Endothelial cell of umbilical vein (primary cell): ENCODE data around the gene LARGE1. TPM values are rescaled to one million over a fixed set of nuclear protein-coding genes. Genes with fewer than 3 reads are reported as not detected.

Experiments used
- BruUV-seq: library from RNA; stranded (reverse); fragments of 400-500 nt; replicated peaks from 2 replicates; lab custom pipeline; 2021; lab: Mats Ljungman, UMichigan
- CTCF ChIA-PET: fragments of 300-600, 350-600 bp; sonication (Branson Sonifier 250); formaldehyde crosslinking; loops from one replicate; lab custom pipeline; 2021; ENCODE audit warnings: antibody characterized with exemption, inconsistent platforms; lab: Charles Lee
- POLR2A ChIA-PET: fragments of 300-600, 350-600 bp; sonication (Branson Sonifier 250); formaldehyde crosslinking; loops from one replicate; lab custom pipeline; 2021; ENCODE audit warnings: antibody characterized with exemption, inconsistent platforms; lab: Charles Lee
- DNase-seq: peaks from one replicate; pipeline ENCODE4 v3.0.0-alpha.2; 2011; ENCODE audit warnings: low read depth, low spot score
- FAIRE-seq: peaks from 2 replicates; lab custom pipeline; 2011; peaks lifted over from hg19 to GRCh38; lab: Jason Lieb, UNC
- H2AFZ ChIP-seq: 2 replicates; pipeline ENCODE4 v1.6.0; 2012; ENCODE audit warnings: low read depth, low read length, control low read depth, inconsistent platforms
- H3K27ac ChIP-seq: 2 replicates; pipeline ENCODE4 v1.5.1; 2011; ENCODE audit warnings: low read depth, mild to moderate bottlenecking, control low read depth, low read length, moderate library complexity; ENCODE audit not compliant: insufficient read depth
- H3K27me3 ChIP-seq, 2 experiments: 2 replicates each; pipeline versions ENCODE4 v1.6.0 to v1.6.1; 2011; ENCODE audit warnings: low read length in 2 of 2, mixed read lengths in 1 of 2; ENCODE audit not compliant: control insufficient read depth in 2 of 2, insufficient read depth in 2 of 2
- H3K36me3 ChIP-seq, 2 experiments: 2 replicates in 1 of 2; 3 replicates in 1 of 2; pipeline ENCODE4 v1.5.1; 2011; ENCODE audit warnings: low read length in 2 of 2, mild to moderate bottlenecking in 1 of 2, moderate library complexity in 1 of 2; ENCODE audit not compliant: control insufficient read depth in 2 of 2, insufficient read depth in 2 of 2; ENCODE audit errors: extremely low read depth in 1 of 2
- H3K4me1 ChIP-seq: 3 replicates; pipeline ENCODE4 v1.5.1; 2011; ENCODE audit warnings: mild to moderate bottlenecking, low read length; ENCODE audit not compliant: control insufficient read depth, insufficient read depth; ENCODE audit errors: extremely low read depth
- H3K4me2 ChIP-seq: 2 replicates; pipeline ENCODE4 v1.6.1; 2011; ENCODE audit warnings: low read length, control low read depth, mixed read lengths; ENCODE audit not compliant: insufficient read depth
- H3K4me3 ChIP-seq, 3 experiments: fragments of 200-600 bp in 1 of 3; sonication (generic), shearing (Covaris generic) in 1 of 3; replicated peaks in 1 of 3; 2 replicates each; pipeline ENCODE4 v1.5.1; 2011 to 2016; ENCODE audit warnings: control low read depth in 3 of 3, low read length in 3 of 3, mild to moderate bottlenecking in 2 of 3, inconsistent platforms in 1 of 3, low read depth in 1 of 3, moderate library complexity in 1 of 3; ENCODE audit not compliant: insufficient read depth in 1 of 3
- H3K79me2 ChIP-seq: 2 replicates; pipeline ENCODE4 v1.6.0; 2012; ENCODE audit warnings: low read length, inconsistent platforms; ENCODE audit not compliant: control insufficient read depth, insufficient read depth
- H3K9ac ChIP-seq: replicated peaks from 2 replicates; pipeline ENCODE3; 2011; ENCODE audit warnings: low read length, control low read depth; ENCODE audit not compliant: insufficient read depth; ENCODE audit errors: extremely low read depth
- H3K9me1 ChIP-seq: replicated peaks from 3 replicates; pipeline ENCODE4 v1.6.0; 2011; ENCODE audit warnings: mild to moderate bottlenecking, low read length; ENCODE audit not compliant: control insufficient read depth, insufficient read depth; ENCODE audit errors: extremely low read depth
- H3K9me3 ChIP-seq: replicated peaks from 2 replicates; pipeline ENCODE4 v1.5.1; 2012; ENCODE audit warnings: low read length, inconsistent platforms; ENCODE audit not compliant: control insufficient read depth, insufficient read depth
- H4K20me1 ChIP-seq: replicated peaks from 2 replicates; pipeline ENCODE3; 2011; ENCODE audit warnings: mild to moderate bottlenecking, low read length; ENCODE audit not compliant: control insufficient read depth, insufficient read depth; ENCODE audit errors: extremely low read depth
- EZH2 ChIP-seq: IDR thresholded peaks from 2 replicates; pipeline ENCODE4 v1.6.1; 2012; ENCODE audit warnings: borderline replicate concordance, low read depth, mild to moderate bottlenecking, moderate library complexity, low read length, inconsistent platforms; ENCODE audit not compliant: severe bottlenecking
- FOS ChIP-seq: IDR thresholded peaks from 2 replicates; pipeline ENCODE4 v1.6.1; 2011; ENCODE audit warnings: mild to moderate bottlenecking, low read length, moderate library complexity, borderline replicate concordance; ENCODE audit not compliant: insufficient read depth
- GATA2 ChIP-seq: IDR thresholded peaks from 2 replicates; pipeline ENCODE4 v1.7.0; 2011; ENCODE audit warnings: low read depth, mild to moderate bottlenecking, moderate library complexity, mixed read lengths, low read length; ENCODE audit not compliant: insufficient read length, insufficient read depth
- JUN ChIP-seq: IDR thresholded peaks from 2 replicates; pipeline ENCODE4 v1.6.1; 2011; ENCODE audit warnings: borderline replicate concordance, low read depth; ENCODE audit not compliant: insufficient read length, insufficient read depth
- MYC ChIP-seq: IDR thresholded peaks from one replicate; pipeline ENCODE4 v1.6.1; 2011; ENCODE audit warnings: mild to moderate bottlenecking, low read depth, low read length
- POLR2A ChIP-seq: IDR thresholded peaks from 2 replicates; pipeline ENCODE4 v1.6.1; 2012; ENCODE audit warnings: low read depth, mild to moderate bottlenecking, control low read depth, low read length
- POLR2AphosphoS5 ChIP-seq: IDR thresholded peaks from 2 replicates; pipeline ENCODE4 v1.6.1; 2012; ENCODE audit warnings: low read depth, mild to moderate bottlenecking, control low read depth, low read length, moderate library complexity; ENCODE audit not compliant: insufficient read depth
- dilution Hi-C: fragments of 300-500 bp; cut with MboI; formaldehyde crosslinking; loops from one replicate; pipeline ENCODE4 v1.15.0; 2019; ENCODE audit warnings: low sequenced_read_pairs; ENCODE audit not compliant: extremely low pct_ligation_motif_present
- intact Hi-C: fragments of 100-400 bp; cut with micrococcal nuclease; formaldehyde crosslinking; loops from one replicate; pipeline ENCODE4 v1.10.0; 2022
- polyA plus RNA-seq, 4 experiments: library from polyadenylated mRNA; depleted of rRNA in 3 of 4; stranded (reverse) in 3 of 4; unstranded in 1 of 4; fragments of >200 nt; gene quantifications; 2 replicates each; pipeline versions ENCODE4 v1.2.1 to v1.2.3, GENCODE V29; 2011 to 2012; ENCODE audit warnings: missing spikeins in 1 of 4
- total RNA-seq: library from RNA; stranded (reverse); gene quantifications from 2 replicates; pipeline ENCODE4 v1.2.3, GENCODE V29; 2021
- TF ChIP-seq, protein P1 (sequence below): IDR thresholded peaks from 2 replicates; pipeline ENCODE4 v1.6.1; 2011; ENCODE audit not compliant: insufficient read depth, insufficient read length
- TF ChIP-seq, protein P2 (sequence below), 2 donors: IDR thresholded peaks; 1 replicate in 1 of 2; 2 replicates in 1 of 2; pipeline ENCODE4 v1.5.1; 2011; ENCODE audit warnings: low read length in 2 of 2, mild to moderate bottlenecking in 2 of 2, moderate library complexity in 2 of 2, control low read depth in 1 of 2, inconsistent platforms in 1 of 2, low read depth in 1 of 2; ENCODE audit not compliant: insufficient read depth in 1 of 2; ENCODE audit errors: extremely low read depth in 1 of 2

LARGE1 gene
- total and polyA plus RNA-seq, 2 donors (not counting 3 experiments of a cell fraction or from before 2014, with no cell fraction given), result 0.95 to 4.4 TPM

- H3K79me2 ChIP-seq, result no peaks in the 10 kb centered on the region
- H3K9ac ChIP-seq, result no peak overlapping the region
- H2AFZ ChIP-seq, result no peak overlapping the region
- POLR2A ChIA-PET, result no interaction called here
- H3K4me3 ChIP-seq, result no peak overlapping the region
- H3K9me1 ChIP-seq, result no peaks in the 10 kb centered on the region
- no peaks in the 10 kb centered on the region for H3K36me3 ChIP-seq
- FAIRE-seq (no peak), DNase-seq (no peak)
- no TSS peak for BruUV-seq
- peaks cover 6% of the 10 kb centered on the region for H3K9me3 ChIP-seq
- H3K27me3 ChIP-seq, result no peaks in the 10 kb centered on the region
- no peaks in the 10 kb centered on the region for H4K20me1 ChIP-seq
- CTCF ChIA-PET, result no interaction called here
- no peaks in the 10 kb centered on the region for H3K4me1 ChIP-seq
- no peak overlapping the region for H3K27ac ChIP-seq
- no peak overlapping the region for H3K4me2 ChIP-seq
- TF ChIP-seq JUN (no peak), POLR2A (no peak), EZH2 (no peak)
- intact Hi-C loops (no loop called here), dilution Hi-C loops (no loop called here)
Observed at GRCh38 chr22:33397381-33397907, 522.8 kb downstream of the LARGE1 start.

- FAIRE-seq, result no peak
- TF ChIP-seq, protein P1, sequence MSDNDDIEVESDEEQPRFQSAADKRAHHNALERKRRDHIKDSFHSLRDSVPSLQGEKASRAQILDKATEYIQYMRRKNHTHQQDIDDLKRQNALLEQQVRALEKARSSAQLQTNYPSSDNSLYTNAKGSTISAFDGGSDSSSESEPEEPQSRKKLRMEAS, result no peak
- TF ChIP-seq MYC, result no peak
- TF ChIP-seq EZH2, result no peak
- no peak for TF ChIP-seq POLR2A
- TF ChIP-seq, protein P2, sequence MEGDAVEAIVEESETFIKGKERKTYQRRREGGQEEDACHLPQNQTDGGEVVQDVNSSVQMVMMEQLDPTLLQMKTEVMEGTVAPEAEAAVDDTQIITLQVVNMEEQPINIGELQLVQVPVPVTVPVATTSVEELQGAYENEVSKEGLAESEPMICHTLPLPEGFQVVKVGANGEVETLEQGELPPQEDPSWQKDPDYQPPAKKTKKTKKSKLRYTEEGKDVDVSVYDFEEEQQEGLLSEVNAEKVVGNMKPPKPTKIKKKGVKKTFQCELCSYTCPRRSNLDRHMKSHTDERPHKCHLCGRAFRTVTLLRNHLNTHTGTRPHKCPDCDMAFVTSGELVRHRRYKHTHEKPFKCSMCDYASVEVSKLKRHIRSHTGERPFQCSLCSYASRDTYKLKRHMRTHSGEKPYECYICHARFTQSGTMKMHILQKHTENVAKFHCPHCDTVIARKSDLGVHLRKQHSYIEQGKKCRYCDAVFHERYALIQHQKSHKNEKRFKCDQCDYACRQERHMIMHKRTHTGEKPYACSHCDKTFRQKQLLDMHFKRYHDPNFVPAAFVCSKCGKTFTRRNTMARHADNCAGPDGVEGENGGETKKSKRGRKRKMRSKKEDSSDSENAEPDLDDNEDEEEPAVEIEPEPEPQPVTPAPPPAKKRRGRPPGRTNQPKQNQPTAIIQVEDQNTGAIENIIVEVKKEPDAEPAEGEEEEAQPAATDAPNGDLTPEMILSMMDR (IDR thresholded peaks at IDR 0.05; ENCODE audit: extremely low read depth in 1 of 2, insufficient read depth in 1 of 2, low read depth in 1 of 2, low read length in 2 of 2), result no peak
- TF ChIP-seq POLR2AphosphoS5, result no peak
- TF ChIP-seq JUN, result no peak
- no peak for TF ChIP-seq FOS
- TF ChIP-seq GATA2, result no peak
- H3K4me2 ChIP-seq, result no peak overlapping the region
- no peak for DNase-seq
- H3K9ac ChIP-seq, result no peak overlapping the region
- intact Hi-C loops (no loop called here), dilution Hi-C loops (no loop called here)
- no peaks in the 10 kb centered on the region for H4K20me1 ChIP-seq
- H3K27me3 ChIP-seq, result no peaks in the 10 kb centered on the region
- H3K4me1 ChIP-seq, result no peaks in the 10 kb centered on the region
- H2AFZ ChIP-seq, result no peak overlapping the region
- H3K27ac ChIP-seq, result no peak overlapping the region
- H3K9me1 ChIP-seq, result no peaks in the 10 kb centered on the region
- no peaks in the 10 kb centered on the region for H3K36me3 ChIP-seq
- no TSS peak for BruUV-seq
- ChIA-PET POLR2A (no interaction called here), CTCF (no interaction called here)
- H3K79me2 ChIP-seq, result no peaks in the 10 kb centered on the region
- peaks cover 2% of the 10 kb centered on the region for H3K9me3 ChIP-seq
- no peak overlapping the region for H3K4me3 ChIP-seq
Observed at GRCh38 chr22:33393432-33393831, 526.8 kb downstream of the LARGE1 start.
